HuH-7.5 (cell line): ENCODE results near the gene IGF2.

Experiments
- DNase-seq: peaks from one replicate; pipeline ENCODE4 v3.0.0; 2011; ENCODE audit warnings: low spot score

The IGF2 gene

GRCh38 chr11:2122907-2123627, 16.1 kb downstream of the IGF2 start:
- no peak for DNase-seq

GRCh38 chr11:2122222-2122906, 16.8 kb downstream of the IGF2 start:
- DNase-seq, result peak; percentile 67

- no peak for DNase-seq
Observed at GRCh38 chr11:2121227-2122130, 17.7 kb downstream of the IGF2 start.

GRCh38 chr11:2120359-2121100, 18.7 kb downstream of the IGF2 start:
- no peak for DNase-seq

GRCh38 chr11:2118677-2119076, 20.5 kb downstream of the IGF2 start:
- DNase-seq, result no peak

GRCh38 chr11:2116680-2117079, 22.5 kb downstream of the IGF2 start:
- DNase-seq, result no peak

- DNase-seq, result no peak
Observed at GRCh38 chr11:2115308-2115707, 23.9 kb downstream of the IGF2 start.

- no peak for DNase-seq
Observed at GRCh38 chr11:2114430-2115241, 24.6 kb downstream of the IGF2 start.

GRCh38 chr11:2113776-2114175, 25.4 kb downstream of the IGF2 start:
- no peak for DNase-seq

GRCh38 chr11:2110521-2110920, 28.7 kb downstream of the IGF2 start:
- no peak for DNase-seq

GRCh38 chr11:2109541-2110019, 29.6 kb downstream of the IGF2 start:
- no peak for DNase-seq

GRCh38 chr11:2108675-2109491, 30.3 kb downstream of the IGF2 start:
- no peak for DNase-seq

- no peak for DNase-seq
Observed at GRCh38 chr11:2107941-2108630, 31.1 kb downstream of the IGF2 start.

- DNase-seq, result no peak
Observed at GRCh38 chr11:2107521-2107920, 31.7 kb downstream of the IGF2 start.

GRCh38 chr11:2106583-2107209, 32.5 kb downstream of the IGF2 start:
- DNase-seq, result no peak

- no peak for DNase-seq
Observed at GRCh38 chr11:2105511-2105910, 33.7 kb downstream of the IGF2 start.

- no peak for DNase-seq
Observed at GRCh38 chr11:2104524-2105440, 34.4 kb downstream of the IGF2 start.
